Measurements from ENCODE around the gene FAM78B.

Gene FAM78B

GRCh38 chr1:166164646-166164994 lies 2.2 kb downstream of the FAM78B start:
- DNase-seq: no peak

- DNase-seq: no peak
Measured at GRCh38 chr1:166159656-166160055, 7.1 kb downstream of the FAM78B start.

GRCh38 chr1:166156674-166157073 lies 10.1 kb downstream of the FAM78B start:
- DNase-seq: no peak

- no peak for DNase-seq
Measured at GRCh38 chr1:166155108-166155507, 11.7 kb downstream of the FAM78B start.

- no peak for DNase-seq
Measured at GRCh38 chr1:166153525-166154314, 13.1 kb downstream of the FAM78B start.

- no peak for DNase-seq
Measured at GRCh38 chr1:166152978-166153377, 13.8 kb downstream of the FAM78B start.

- no peak for DNase-seq
Measured at GRCh38 chr1:166151804-166152203, 15.0 kb downstream of the FAM78B start.

GRCh38 chr1:166145499-166145898 lies 21.3 kb downstream of the FAM78B start:
- DNase-seq: no peak

- no peak for DNase-seq
Measured at GRCh38 chr1:166141969-166142368, 24.8 kb downstream of the FAM78B start.

- DNase-seq: no peak
Measured at GRCh38 chr1:166140251-166140650, 26.6 kb downstream of the FAM78B start.

- no peak for DNase-seq
Measured at GRCh38 chr1:166139735-166140134, 27.1 kb downstream of the FAM78B start.

GRCh38 chr1:166136699-166137401 lies 30.0 kb downstream of the FAM78B start:
- DNase-seq: no peak

- DNase-seq: no peak
Measured at GRCh38 chr1:166136222-166136621, 30.6 kb downstream of the FAM78B start.

GRCh38 chr1:166133857-166134256 lies 32.9 kb downstream of the FAM78B start:
- no peak for DNase-seq

GRCh38 chr1:166133276-166133841 lies 33.4 kb downstream of the FAM78B start:
- DNase-seq: no peak

- DNase-seq: no peak
Measured at GRCh38 chr1:166132496-166132895, 34.3 kb downstream of the FAM78B start.

GRCh38 chr1:166129006-166129405 lies 37.8 kb downstream of the FAM78B start:
- no peak for DNase-seq

GRCh38 chr1:166128195-166128594 lies 38.6 kb downstream of the FAM78B start:
- DNase-seq: no peak

- DNase-seq: no peak
Measured at GRCh38 chr1:166127003-166127402, 39.8 kb downstream of the FAM78B start.

- DNase-seq: no peak
Measured at GRCh38 chr1:166122873-166123466, 43.8 kb downstream of the FAM78B start.

GRCh38 chr1:166121010-166121409 lies 45.8 kb downstream of the FAM78B start:
- no peak for DNase-seq

- DNase-seq: no peak
Measured at GRCh38 chr1:166120281-166120680, 46.5 kb downstream of the FAM78B start.

GRCh38 chr1:166119471-166119965 lies 47.3 kb downstream of the FAM78B start:
- no peak for DNase-seq

GRCh38 chr1:166117776-166118175 lies 49.0 kb downstream of the FAM78B start:
- DNase-seq: no peak
